HG03565 (cell line): Measurements from ENCODE around the gene STK11IP.

ENCODE experiments used
- ATAC-seq: cut with Tn5 transposase; IDR thresholded peaks from one replicate; pipeline ENCODE4 v1.9.1; 2021; ENCODE audit warnings: mild to moderate bottlenecking, moderate library complexity; ENCODE audit not compliant: unreplicated experiment

STK11IP gene

DNA sequence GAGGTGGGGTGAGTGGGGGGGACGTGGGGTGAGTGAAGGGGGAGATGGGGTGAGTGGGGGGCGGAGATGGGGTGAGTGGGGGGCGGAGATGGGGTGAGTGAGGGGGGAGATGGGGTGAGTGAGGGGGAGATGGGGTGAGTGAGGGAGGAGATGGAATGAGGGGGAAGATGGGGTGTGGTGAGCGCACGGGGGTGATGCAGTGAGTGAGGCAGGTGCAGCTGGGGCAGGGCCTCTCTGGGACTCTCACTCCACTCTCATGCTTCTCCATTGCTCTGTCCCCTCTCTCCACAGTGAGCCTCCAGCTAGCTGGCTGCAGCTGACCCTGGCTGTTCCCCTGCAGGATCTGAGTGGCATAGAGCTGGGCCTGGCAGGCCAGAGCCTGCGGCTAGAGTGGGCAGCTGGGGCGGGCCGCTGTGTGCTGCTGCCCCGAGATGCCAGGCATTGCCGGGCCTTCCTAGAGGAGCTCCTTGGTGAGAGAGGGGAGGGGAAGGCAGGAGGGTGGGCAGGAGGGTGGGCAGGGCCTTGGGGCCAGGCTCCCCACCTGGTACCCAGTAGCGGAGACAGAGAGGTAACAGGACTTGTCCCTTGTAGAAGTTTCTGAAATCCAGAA, 15.9 kb downstream of the STK11IP start:
- no peak for ATAC-seq

- no peak for ATAC-seq
Measured at GRCh38 chr2:219614076-219614860, 16.6 kb downstream of the STK11IP start.

DNA sequence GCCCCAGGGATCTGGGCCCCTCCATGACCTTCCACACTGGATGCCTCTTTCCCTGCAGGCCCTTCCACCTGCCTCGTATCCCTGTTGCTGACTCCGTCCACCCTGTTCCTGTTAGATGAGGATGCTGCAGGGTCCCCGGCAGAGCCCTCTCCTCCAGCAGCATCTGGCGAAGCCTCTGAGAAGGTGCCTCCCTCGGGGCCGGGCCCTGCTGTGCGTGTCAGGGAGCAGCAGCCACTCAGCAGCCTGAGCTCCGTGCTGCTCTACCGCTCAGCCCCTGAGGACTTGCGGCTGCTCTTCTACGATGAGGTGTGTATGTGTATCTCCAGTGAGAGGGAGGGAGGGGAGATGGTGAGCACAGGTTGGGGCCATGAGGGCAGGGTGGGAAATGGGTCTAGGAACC, 17.4 kb downstream of the STK11IP start:
- ATAC-seq, result no peak

GRCh38 chr2:219615894-219616293, 18.2 kb downstream of the STK11IP start:
- no peak for ATAC-seq

DNA sequence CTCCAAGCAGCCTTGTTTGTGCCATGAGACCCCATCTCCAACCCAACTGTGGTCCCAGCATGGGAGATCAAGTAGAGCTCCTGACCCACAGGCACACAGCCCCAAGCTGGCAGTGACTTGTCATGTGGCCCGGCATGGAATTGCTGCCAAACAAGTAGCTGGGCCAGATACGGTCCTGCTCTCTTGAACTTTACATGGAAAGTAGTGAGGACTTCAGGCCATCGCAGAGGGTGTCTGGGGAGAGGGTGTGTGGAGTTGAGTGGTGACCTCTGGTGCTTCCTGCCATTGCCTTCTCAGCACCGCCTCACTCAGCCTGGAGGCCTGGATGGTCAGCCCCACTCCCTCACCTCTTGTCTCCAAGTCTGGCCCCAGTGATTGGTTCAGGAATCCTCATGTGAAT, 18.9 kb downstream of the STK11IP start:
- no peak for ATAC-seq

DNA sequence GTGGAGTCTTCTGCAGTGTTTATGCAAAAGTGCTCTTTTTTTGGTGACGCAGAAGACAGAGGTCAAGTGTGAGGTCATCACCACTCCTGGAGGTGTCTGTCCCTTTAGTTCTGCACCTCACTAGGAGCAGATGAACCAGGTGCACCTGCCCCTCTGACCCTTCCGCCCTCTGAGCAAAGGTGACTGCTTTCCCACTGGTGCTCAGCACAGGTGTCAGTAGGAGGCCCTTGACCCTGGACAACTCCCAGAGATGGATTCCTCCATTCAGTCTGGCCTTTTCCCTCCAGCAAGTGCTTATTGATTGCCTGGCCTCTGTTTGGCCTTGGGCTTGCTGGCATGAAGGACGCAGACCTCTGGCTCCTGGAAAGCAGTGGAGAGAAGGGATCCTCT, 21.1 kb downstream of the STK11IP start:
- no peak for ATAC-seq

DNA sequence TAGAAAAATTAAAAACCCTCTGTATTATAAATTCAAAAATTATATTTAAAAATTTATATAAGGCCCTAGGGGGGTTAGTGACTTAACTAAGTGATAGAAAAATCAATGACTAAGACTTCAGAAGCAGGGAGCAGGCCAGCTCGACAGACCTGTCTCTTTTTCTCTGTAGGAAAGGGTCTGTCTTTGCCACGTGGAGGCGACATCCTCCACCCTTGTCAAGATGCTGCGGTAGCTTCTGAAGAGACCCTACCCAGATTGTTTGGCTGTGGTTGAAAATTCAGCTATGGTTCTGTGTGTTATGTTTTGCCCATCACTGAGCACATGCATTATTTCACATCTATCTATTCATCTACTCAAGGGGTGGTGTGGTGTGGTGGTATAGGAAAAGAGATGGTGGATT, 21.6 kb downstream of the STK11IP start:
- no peak for ATAC-seq

GRCh38 chr2:219620546-219620945, 22.9 kb downstream of the STK11IP start:
- ATAC-seq, result no peak

DNA sequence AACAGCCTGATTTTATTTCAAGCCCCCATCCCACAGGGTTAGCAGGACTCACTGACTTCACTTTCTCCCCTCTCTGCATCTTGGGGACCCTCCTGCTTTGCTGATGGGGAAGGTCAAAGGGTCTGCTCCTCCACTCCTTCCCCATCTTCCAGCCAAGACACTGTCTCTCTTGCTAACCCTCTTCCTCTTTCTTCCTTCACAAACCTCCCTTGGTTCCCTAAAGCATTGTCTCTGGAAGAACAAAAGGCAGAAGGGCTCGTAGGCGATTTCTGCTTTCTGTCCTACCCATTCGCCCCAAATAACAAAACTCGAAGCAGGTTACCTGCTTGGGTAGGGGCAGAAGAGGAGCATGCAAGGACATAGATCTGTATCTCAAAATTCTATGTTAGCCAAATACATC, 24.3 kb downstream of the STK11IP start:
- ATAC-seq, result no peak

DNA sequence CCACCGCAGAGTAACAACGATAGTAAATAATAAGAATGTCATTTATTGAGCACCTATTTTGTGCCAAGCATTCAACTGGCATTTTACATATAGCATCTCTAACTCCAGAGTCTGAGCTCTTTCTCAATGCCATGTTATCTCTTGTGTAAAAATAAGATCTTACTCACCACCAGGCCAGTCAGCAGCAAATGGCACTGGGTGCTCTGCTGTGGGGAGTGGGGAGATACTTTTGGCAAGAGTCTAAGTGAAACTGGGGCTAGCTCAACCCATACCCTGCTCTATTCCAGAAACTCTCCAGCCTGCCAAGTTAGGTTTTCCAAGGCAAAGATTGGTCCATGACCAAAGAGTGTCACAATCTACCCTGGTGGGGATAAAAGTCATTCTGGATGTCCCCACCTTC, 24.8 kb downstream of the STK11IP start:
- ATAC-seq, result no peak

GRCh38 chr2:219624565-219624964, 26.9 kb downstream of the STK11IP start:
- ATAC-seq, result no peak

DNA sequence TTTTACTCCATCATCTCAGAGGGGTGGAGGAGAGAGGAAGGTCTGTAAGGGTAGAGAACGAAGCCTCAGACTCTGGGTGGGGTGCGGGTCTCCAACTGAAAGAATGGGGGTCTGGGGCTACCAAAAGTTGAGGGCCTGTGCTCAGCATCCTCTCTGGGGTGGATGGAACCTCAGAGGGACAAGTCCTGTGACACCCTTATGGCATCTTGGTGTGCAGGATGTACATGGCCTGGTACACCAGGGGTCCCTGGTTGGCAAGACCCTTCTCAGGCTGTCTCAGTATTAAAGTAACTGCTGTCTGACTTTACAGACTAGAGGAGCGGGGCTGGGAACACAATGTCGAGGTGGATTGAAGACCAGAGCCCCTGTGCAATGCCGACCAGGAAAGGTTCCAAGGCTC, 27.5 kb downstream of the STK11IP start:
- no peak for ATAC-seq

- no peak for ATAC-seq
Measured at GRCh38 chr2:219626540-219626939, 28.9 kb downstream of the STK11IP start.

GRCh38 chr2:219627103-219628100, 29.7 kb downstream of the STK11IP start, which contains the start of gene SLC4A3:
SLC4A3 (plus strand) TSS chr2:219627630; CDS start chr2:219627993, 363 bp downstream.
- no peak for ATAC-seq

- ATAC-seq, result no peak
Measured at GRCh38 chr2:219628235-219628985, 30.8 kb downstream of the STK11IP start.

GRCh38 chr2:219628986-219629901, 31.6 kb downstream of the STK11IP start:
- ATAC-seq, result no peak

DNA sequence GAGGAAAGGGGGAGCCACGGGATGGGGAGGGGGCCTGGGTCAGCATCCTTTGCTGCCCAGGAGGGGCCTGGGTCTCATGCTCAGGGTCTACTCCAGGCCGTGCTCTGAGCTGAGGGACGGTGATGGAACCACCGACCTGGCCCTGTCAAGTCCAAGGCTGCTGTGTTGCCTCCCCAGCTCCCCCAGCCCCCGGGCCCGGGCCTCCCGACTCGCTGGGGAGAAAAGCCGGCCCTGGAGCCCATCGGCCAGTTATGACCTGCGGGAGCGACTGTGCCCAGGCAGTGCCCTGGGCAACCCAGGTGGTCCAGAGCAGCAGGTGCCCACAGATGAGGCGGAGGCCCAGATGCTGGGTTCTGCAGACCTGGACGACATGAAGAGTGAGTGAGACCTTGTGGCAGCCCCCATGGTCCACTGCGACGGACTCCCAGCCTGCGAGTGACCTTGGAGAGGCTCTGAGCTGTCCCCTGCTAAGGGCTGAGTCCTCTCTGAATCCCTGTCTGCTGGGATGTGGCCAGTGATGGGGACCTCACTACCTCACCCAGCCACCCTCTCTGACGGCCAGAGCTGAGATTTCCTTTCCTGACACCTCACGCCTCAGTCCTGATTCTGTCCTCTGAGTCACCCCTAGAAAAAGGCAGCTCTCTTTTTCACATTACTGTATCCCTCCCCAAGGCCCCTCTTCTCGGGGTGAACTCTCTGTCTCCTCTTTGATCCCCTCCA, 32.5 kb downstream of the STK11IP start:
- ATAC-seq, result no peak

DNA sequence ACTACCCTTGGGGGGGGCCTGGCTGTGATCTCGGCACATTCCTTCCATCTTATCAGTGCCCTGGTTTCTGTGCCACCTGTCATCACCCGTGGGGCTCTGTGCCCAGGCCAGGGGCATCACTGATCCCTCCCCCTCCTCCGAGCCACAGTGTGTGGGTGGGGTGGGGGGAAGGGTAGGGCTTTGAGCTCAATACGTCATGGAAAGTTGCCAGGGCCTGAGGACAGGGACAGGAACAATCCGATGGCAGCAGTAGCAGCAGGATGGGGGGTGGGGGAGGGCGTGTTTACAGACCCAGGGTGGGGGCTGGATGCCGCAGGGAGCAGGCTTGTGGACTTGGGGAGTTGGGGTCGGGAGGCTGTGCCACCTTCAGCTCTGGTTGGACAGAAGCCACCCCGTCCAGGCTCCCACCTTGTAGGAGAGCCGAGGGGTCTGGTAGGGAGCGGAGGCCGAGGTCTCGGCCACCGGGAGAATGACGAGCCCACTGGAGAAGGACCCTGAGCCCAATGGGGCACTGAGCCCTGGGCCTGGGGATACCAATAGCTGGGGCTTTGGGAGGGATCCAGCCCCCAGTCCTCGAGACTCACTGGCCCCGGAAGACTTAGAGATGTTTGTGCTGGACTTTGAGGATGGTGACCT, 33.2 kb downstream of the STK11IP start:
- ATAC-seq, result no peak
